22Rv1 (cell line): Measurements from ENCODE around the gene PADI6.

Source experiments
- ZFX ChIP-seq: fragments of 450-650 bp; IDR thresholded peaks from 2 replicates; pipeline ENCODE4 v1.6.1; 2017; ENCODE audit warnings: antibody characterized with exemption, borderline replicate concordance
- TF ChIP-seq, protein P1 (sequence below): fragments of 450-650 bp; IDR thresholded peaks from 2 replicates; pipeline ENCODE4 v1.5.1; 2017; ENCODE audit warnings: mild to moderate bottlenecking

DNA sequence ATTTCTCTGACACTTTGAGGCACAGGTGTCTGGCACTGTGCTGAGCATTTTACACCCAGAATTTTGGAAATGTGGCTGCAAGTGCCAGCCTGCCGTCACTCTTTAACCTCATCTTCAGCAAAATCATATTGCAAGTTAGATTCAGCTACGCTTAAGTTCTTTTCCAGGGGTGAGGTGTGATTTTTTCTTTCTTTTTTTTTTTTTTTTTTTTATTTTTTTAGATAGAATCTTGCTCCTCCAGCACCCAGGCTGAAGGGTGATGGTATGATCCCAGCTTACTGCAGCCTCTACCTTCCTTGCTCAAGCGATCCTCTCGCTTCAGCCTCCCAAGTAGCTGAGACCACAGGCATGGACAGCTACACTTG is 70.0 kb downstream of the PADI6 start:
- TF ChIP-seq, protein P1, sequence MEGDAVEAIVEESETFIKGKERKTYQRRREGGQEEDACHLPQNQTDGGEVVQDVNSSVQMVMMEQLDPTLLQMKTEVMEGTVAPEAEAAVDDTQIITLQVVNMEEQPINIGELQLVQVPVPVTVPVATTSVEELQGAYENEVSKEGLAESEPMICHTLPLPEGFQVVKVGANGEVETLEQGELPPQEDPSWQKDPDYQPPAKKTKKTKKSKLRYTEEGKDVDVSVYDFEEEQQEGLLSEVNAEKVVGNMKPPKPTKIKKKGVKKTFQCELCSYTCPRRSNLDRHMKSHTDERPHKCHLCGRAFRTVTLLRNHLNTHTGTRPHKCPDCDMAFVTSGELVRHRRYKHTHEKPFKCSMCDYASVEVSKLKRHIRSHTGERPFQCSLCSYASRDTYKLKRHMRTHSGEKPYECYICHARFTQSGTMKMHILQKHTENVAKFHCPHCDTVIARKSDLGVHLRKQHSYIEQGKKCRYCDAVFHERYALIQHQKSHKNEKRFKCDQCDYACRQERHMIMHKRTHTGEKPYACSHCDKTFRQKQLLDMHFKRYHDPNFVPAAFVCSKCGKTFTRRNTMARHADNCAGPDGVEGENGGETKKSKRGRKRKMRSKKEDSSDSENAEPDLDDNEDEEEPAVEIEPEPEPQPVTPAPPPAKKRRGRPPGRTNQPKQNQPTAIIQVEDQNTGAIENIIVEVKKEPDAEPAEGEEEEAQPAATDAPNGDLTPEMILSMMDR = no peak
- TF ChIP-seq ZFX = no peak
